Colonic mucosa (tissue), 4 donors: ENCODE data around the gene TBPL1. TPM values are rescaled to one million over a fixed set of nuclear protein-coding genes. Genes with fewer than 3 reads are reported as not detected.
A peak's percentile ranks its signal among the peaks of the same experiment; 100 is the strongest.

Experiments
- DNase-seq: peaks from one replicate; pipeline ENCODE4 v3.0.0-alpha.2; 2020
- H3K27ac ChIP-seq: fragments of 200-600 bp; one replicate; pipeline ENCODE4 v1.8.0; 2021
- H3K27me3 ChIP-seq: fragments of 200-600 bp; one replicate; pipeline ENCODE4 v1.8.0; 2021
- H3K36me3 ChIP-seq: fragments of 200-600 bp; one replicate; pipeline ENCODE4 v1.8.0; 2021
- H3K4me1 ChIP-seq: fragments of 200-600 bp; one replicate; pipeline ENCODE4 v1.8.0; 2021; ENCODE audit warnings: mild to moderate bottlenecking
- H3K4me3 ChIP-seq: fragments of 200-600 bp; one replicate; pipeline ENCODE4 v1.8.0; 2021
- H3K9ac ChIP-seq, 2 donors: one replicate each; pipeline ENCODE4 v1.7.0; 2013; ENCODE audit warnings: control low read depth in 2 of 2, low read depth in 2 of 2, low read length in 2 of 2
- H3K9me3 ChIP-seq: fragments of 200-600 bp; one replicate; pipeline ENCODE4 v1.8.0; 2021
- CTCF ChIP-seq: fragments of 200-600 bp; IDR thresholded peaks from one replicate; pipeline ENCODE4 v1.8.0; 2022; ENCODE audit warnings: antibody characterized with exemption, mild to moderate bottlenecking
- intact Hi-C: fragments of 100-400 bp; cut with DNase I; formaldehyde crosslinking; loops from one replicate; pipeline ENCODE4 v1.14.1; 2022
- total RNA-seq, 2 donors: library from RNA; stranded (reverse); fragmentation: NEBNext Ultra II Directional in 1 of 2; extraction: Animal tissue kit (Norgen Biotek cat#: 25700) in 1 of 2; gene quantifications; one replicate each; pipeline ENCODE4 v1.2.1, GENCODE V29; 2021
- donor health status: healthy.
- donor health status: DM: no; HTN: no; CAD: no.
- donor health status: DM: no; HTN: no; CAD: no.

Gene TBPL1
- total RNA-seq, 2 donors from 2014 or later, result 28.1 to 29.0 TPM

DNA sequence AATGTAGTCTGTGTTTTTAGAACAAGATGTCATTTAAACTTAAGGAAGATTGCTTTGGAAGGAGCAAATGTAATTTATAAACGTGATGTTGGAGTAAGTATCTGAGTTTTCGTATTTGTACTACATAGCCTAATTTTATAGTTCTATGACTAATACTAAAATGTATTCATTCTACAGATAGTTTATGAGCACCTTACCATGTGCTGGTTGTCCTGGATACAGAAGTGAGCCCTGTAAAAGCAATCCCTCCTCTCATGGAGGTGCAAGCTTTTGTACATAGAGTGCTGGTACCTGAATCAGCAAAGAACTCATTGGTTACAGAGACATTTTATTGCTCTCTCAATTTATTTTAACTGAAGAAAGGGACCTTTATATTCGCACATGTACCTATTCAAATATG lies 27.1 kb downstream of the TBPL1 start:
- Histone ChIP-seq H3K4me1 (no peaks in the 10 kb centered on the region), H3K27ac (no peak overlapping the region), H3K36me3 (no peaks in the 10 kb centered on the region), H3K27me3 (no peaks in the 10 kb centered on the region), H3K9me3 (no peaks in the 10 kb centered on the region), H3K9ac (no peak overlapping the region), H3K4me3 (no peak overlapping the region)
- no peak for DNase-seq
- TF ChIP-seq CTCF, result no peak
- intact Hi-C loops, result no loop called here

GRCh38 chr6:133983099-133983939 lies 30.3 kb downstream of the TBPL1 start:
- no peak for DNase-seq
- H3K4me3 ChIP-seq, result no peak overlapping the region

DNA sequence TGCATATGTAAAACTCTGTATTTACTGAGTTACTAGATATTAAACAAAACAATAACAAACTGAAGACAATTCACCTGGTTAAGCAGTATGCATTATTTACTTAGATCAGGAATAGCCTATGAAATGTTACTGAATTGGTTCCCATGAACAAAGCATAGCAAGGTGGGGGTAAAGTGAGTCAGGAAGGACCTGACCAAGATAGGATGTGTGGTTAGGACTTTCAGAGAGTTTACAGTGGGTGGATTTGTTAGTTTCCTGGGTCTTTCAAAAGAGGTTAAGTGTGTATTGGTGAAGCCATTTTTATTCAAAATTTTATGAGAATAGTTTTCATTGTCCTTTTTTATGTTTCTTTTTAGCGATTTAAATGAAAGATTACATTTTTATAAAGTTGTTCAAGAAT lies 32.9 kb downstream of the TBPL1 start:
- H3K36me3 ChIP-seq, result no peaks in the 10 kb centered on the region
- no peaks in the 10 kb centered on the region for H3K9me3 ChIP-seq
- H3K27ac ChIP-seq, result no peak overlapping the region
- no peak overlapping the region for H3K9ac ChIP-seq
- no peak for TF ChIP-seq CTCF
- H3K4me1 ChIP-seq, result no peaks in the 10 kb centered on the region
- H3K27me3 ChIP-seq, result no peaks in the 10 kb centered on the region
- intact Hi-C loops, result no loop called here
- DNase-seq, result no peak
- H3K4me3 ChIP-seq, result no peak overlapping the region

More at GRCh38 chr6:133983099-133983939, 30.3 kb downstream of the TBPL1 start:
- Histone ChIP-seq H3K9ac (no peak overlapping the region), H3K27ac (no peak overlapping the region), H3K9me3 (no peaks in the 10 kb centered on the region), H3K36me3 (no peaks in the 10 kb centered on the region), H3K27me3 (no peaks in the 10 kb centered on the region), H3K4me1 (no peaks in the 10 kb centered on the region)
- TF ChIP-seq CTCF, result no peak
- intact Hi-C loops, result no loop called here

- Histone ChIP-seq H3K27me3 (no peaks in the 10 kb centered on the region), H3K36me3 (no peaks in the 10 kb centered on the region), H3K27ac (peak overlapping the region; percentile 10), H3K4me3 (no peak overlapping the region), H3K4me1 (no peaks in the 10 kb centered on the region), H3K9ac (no peak overlapping the region), H3K9me3 (no peaks in the 10 kb centered on the region)
- TF ChIP-seq CTCF, result no peak
- intact Hi-C loops, result no loop called here
- DNase-seq, result no peak
Measured at GRCh38 chr6:133986942-133987341, 33.9 kb downstream of the TBPL1 start.

DNA sequence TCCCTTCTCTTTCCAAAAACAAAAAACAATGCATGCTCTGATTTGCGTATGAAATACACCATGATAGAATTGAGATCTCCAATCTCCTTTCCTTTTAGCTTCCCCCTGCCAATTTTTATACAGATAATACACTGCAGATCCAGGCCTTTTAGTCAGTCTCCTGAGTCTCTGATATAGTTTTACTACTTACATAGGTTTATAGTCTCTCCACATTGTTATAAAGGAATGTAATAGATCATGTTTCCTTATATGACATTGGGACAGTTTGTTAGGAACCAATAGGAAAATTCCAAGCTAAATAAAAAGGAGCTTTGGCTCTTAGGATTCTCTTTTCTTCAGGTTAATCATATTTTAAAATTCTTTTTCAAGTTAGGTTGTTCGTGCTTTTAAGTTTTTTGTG lies 36.5 kb downstream of the TBPL1 start:
- intact Hi-C loops, result no loop called here
- no peak for DNase-seq
- Histone ChIP-seq H3K4me1 (no peaks in the 10 kb centered on the region), H3K4me3 (no peak overlapping the region), H3K36me3 (no peaks in the 10 kb centered on the region), H3K27me3 (no peaks in the 10 kb centered on the region), H3K9ac (no peak overlapping the region), H3K9me3 (no peaks in the 10 kb centered on the region), H3K27ac (no peak overlapping the region)
- no peak for TF ChIP-seq CTCF
